ENCODE results near the gene PRRT1B.

PRRT1B gene

GRCh38 chr9:131499254-131499767 lies 46.0 kb upstream of the PRRT1B start:
- Histone ChIP-seq H3K36me3 (replicated peaks; ENCODE audit: insufficient read depth, low read length) (peaks cover 6% of the 10 kb centered on the region; the same call in 1 of the 2 replicates), H3K4me2 (ENCODE audit: low read depth, low read length) (peak overlapping the region; percentile 55), H3K9ac (ENCODE audit: low read length) (peak overlapping the region; percentile 61), H4K20me1 (ENCODE audit: insufficient read depth, low read length) (no peaks in the 10 kb centered on the region), H3K4me1 (ENCODE audit: low read length) (peaks cover 44% of the 10 kb centered on the region), H3K27me3 (replicated peaks; ENCODE audit: insufficient read depth, low read length) (no peaks in the 10 kb centered on the region), H2AFZ (ENCODE audit: low read length) (no peak overlapping the region), H3F3A (ENCODE audit: insufficient read depth, low read length) (peaks cover 49% of the 10 kb centered on the region), H3K79me2 (ENCODE audit: low read length) (peaks cover 59% of the 10 kb centered on the region), H3K4me3 (ENCODE audit: low read length) (peak overlapping the region; percentile 19; the same call in 1 of the 2 replicates), H3K9me2 (replicated peaks; ENCODE audit: insufficient read depth, low read length) (no peaks in the 10 kb centered on the region), H3K27ac (ENCODE audit: low read length) (peak overlapping the region; percentile 98), H3K9me3 (replicated peaks; ENCODE audit: insufficient read depth, low read length) (no peaks in the 10 kb centered on the region)
- TF ChIP-seq EZH2phosphoT487 (IDR thresholded peaks at IDR 0.05; ENCODE audit: low read length) (no peak), CTCF (IDR thresholded peaks at IDR 0.05; ENCODE audit: low read length) (no peak), EZH2 (optimal IDR thresholded peaks at IDR 0.05; ENCODE audit: low read depth, low read length) (no peak)
- no peak for DNase-seq

- peak overlapping the region; percentile 98 for H3K27ac ChIP-seq (ENCODE audit: low read length)
- peaks cover 57% of the 10 kb centered on the region for H3K79me2 ChIP-seq (ENCODE audit: low read length)
- H3K36me3 ChIP-seq (replicated peaks; ENCODE audit: insufficient read depth, low read length) = peaks cover 6% of the 10 kb centered on the region; the same call in 1 of the 2 replicates
- peak overlapping the region; percentile 95 for H3K4me2 ChIP-seq (ENCODE audit: low read depth, low read length)
- H3K27me3 ChIP-seq (replicated peaks; ENCODE audit: insufficient read depth, low read length) = no peaks in the 10 kb centered on the region
- peak overlapping the region; percentile 70 for H3K9ac ChIP-seq (ENCODE audit: low read length)
- H3K9me2 ChIP-seq (replicated peaks; ENCODE audit: insufficient read depth, low read length) = no peaks in the 10 kb centered on the region
- no peaks in the 10 kb centered on the region for H3K9me3 ChIP-seq (replicated peaks; ENCODE audit: insufficient read depth, low read length)
- H2AFZ ChIP-seq (ENCODE audit: low read length) = no peak overlapping the region
- H3K4me1 ChIP-seq (ENCODE audit: low read length) = peaks cover 44% of the 10 kb centered on the region
- no peak for TF ChIP-seq EZH2 (optimal IDR thresholded peaks at IDR 0.05; ENCODE audit: low read depth, low read length)
- no peak for TF ChIP-seq CTCF (IDR thresholded peaks at IDR 0.05; ENCODE audit: low read length)
- no peak for TF ChIP-seq EZH2phosphoT487 (IDR thresholded peaks at IDR 0.05; ENCODE audit: low read length)
- H3F3A ChIP-seq (ENCODE audit: insufficient read depth, low read length) = peaks cover 49% of the 10 kb centered on the region
- peak; percentile 93 for DNase-seq
- H3K4me3 ChIP-seq (ENCODE audit: low read length) = peak overlapping the region; percentile 14; the same call in 1 of the 2 replicates
- H4K20me1 ChIP-seq (ENCODE audit: insufficient read depth, low read length) = no peaks in the 10 kb centered on the region
These were observed 44.9 kb upstream of the PRRT1B start for GRCh38 chr9:131500377-131500776.

GRCh38 chr9:131500939-131501541 lies 44.3 kb upstream of the PRRT1B start:
- Histone ChIP-seq H3F3A (ENCODE audit: insufficient read depth, low read length) (peaks cover 49% of the 10 kb centered on the region), H3K4me3 (ENCODE audit: low read length) (peak overlapping the region; percentile 14; the same call in 1 of the 2 replicates), H3K9ac (ENCODE audit: low read length) (peak overlapping the region; percentile 70), H3K36me3 (replicated peaks; ENCODE audit: insufficient read depth, low read length) (peaks cover under 1% of the 10 kb centered on the region; the same call in 1 of the 2 replicates), H2AFZ (ENCODE audit: low read length) (no peak overlapping the region), H3K27me3 (replicated peaks; ENCODE audit: insufficient read depth, low read length) (no peaks in the 10 kb centered on the region), H3K9me2 (replicated peaks; ENCODE audit: insufficient read depth, low read length) (no peaks in the 10 kb centered on the region), H3K9me3 (replicated peaks; ENCODE audit: insufficient read depth, low read length) (no peaks in the 10 kb centered on the region), H4K20me1 (ENCODE audit: insufficient read depth, low read length) (no peaks in the 10 kb centered on the region), H3K27ac (ENCODE audit: low read length) (peak overlapping the region; percentile 98), H3K4me2 (ENCODE audit: low read depth, low read length) (peak overlapping the region; percentile 95), H3K79me2 (ENCODE audit: low read length) (peaks cover 55% of the 10 kb centered on the region), H3K4me1 (ENCODE audit: low read length) (peaks cover 44% of the 10 kb centered on the region)
- peak; percentile 81 for DNase-seq
- TF ChIP-seq CTCF (IDR thresholded peaks at IDR 0.05; ENCODE audit: low read length) = no peak
- TF ChIP-seq EZH2 (optimal IDR thresholded peaks at IDR 0.05; ENCODE audit: low read depth, low read length) = no peak
- TF ChIP-seq EZH2phosphoT487 (IDR thresholded peaks at IDR 0.05; ENCODE audit: low read length) = no peak
